Measurements from ENCODE around the gene AKAP13.

DNA sequence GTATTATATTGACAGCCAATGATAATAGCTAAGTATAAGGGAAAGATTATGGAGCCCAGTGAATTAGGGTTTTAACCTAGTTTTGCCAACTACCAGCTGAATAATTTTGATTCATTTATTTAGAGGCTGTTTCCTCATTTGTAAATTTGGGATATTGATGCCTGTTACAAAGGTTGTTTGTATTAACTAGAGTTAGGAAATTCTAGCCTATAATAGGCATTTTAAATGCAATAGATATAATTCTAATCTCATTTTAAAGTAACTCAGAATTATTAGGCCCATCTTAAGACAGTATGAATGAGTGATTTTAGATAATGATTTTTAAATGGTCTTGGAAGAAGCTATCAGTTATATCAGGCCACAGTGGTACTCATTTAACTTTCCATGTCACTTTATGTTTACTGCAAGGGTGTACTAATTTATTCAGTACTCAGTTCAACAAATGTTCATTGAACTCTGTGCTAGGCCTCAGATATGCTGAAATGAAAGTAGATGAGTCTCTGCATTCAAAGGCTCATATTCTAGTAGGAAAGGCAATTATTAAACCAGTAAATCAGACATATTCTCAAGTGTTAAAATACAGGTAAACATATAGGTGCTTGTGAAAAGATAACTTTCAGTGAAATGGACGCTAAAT is 213.5 kb downstream of the AKAP13 start:
- TF ChIP-seq SP1 (IDR thresholded peaks at IDR 0.05) (no peak), FOXA1 (IDR thresholded peaks at IDR 0.05) (no peak), FOXM1 (IDR thresholded peaks at IDR 0.05; ENCODE audit: borderline replicate concordance) (no peak), SUZ12 (IDR thresholded peaks at IDR 0.05) (no peak)

Data from HEK293T (cell line).